ENCODE data around the gene BAIAP3.

The BAIAP3 gene

GRCh38 chr16:1351582-1352362, 18.3 kb downstream of the BAIAP3 start, which contains the start of the genes GNPTG and TSR3:
Gene GNPTG, plus strand, starts transcription at chr16:1351931. Its CDS starts 35 bp downstream, at chr16:1351966.
Gene TSR3, minus strand, starts transcription at chr16:1351878. Its CDS starts 74 bp downstream, at chr16:1351804.
- H3K27me3 Mint-ChIP-seq = no peaks in the 10 kb centered on the region
- peak within 1 kb of the TSS; percentile 93 for H3K4me3 Mint-ChIP-seq
- H3K4me1 Mint-ChIP-seq (ENCODE audit: low read depth) = peaks cover 28% of the 10 kb centered on the region
- H3K36me3 Mint-ChIP-seq = no peaks in the 10 kb centered on the region
- H3K27ac Mint-ChIP-seq = peak within 1 kb of the TSS; percentile 86
- no peaks in the 10 kb centered on the region for H3K9me3 Mint-ChIP-seq (ENCODE audit: low read depth)

DNA sequence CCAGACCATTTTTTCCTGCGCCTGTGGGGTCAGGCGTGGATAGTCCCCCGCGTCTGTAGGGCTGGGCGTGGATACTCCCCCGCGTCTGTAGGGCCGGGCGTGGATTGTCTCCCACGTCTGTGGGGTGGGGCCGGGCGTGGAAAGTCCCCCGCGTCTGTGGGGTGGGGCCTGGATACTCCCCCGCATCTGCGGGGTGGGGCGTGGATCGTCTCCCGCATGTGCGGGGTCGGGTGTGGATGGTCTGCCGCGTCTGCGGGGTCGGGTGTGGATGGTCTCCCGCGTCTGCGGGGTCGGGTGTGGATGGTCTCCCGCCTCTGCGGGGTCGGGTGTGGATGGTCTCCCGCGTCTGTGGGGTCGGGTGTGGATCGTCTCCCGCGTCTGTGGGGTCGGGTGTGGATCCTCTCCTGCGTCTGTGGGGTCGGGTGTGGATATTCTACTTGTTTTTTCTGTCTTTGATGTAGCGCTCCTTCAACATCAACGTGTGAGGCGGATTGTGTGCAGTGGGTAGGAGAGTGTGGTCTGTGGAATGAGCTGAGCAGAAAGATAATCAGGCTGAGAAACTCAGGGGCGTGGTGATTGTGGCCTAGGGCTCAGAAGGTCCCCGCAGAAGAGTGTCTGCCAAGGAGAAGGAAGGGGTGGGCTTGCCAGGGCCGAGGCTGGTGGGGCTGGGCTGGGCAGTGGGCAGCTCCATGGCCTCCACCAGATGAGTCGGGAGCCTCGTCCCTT, 21.5 kb downstream of the BAIAP3 start:
- H3K4me3 Mint-ChIP-seq = peak overlapping the region; percentile 3
- no peaks in the 10 kb centered on the region for H3K27me3 Mint-ChIP-seq
- H3K27ac Mint-ChIP-seq = no peak overlapping the region
- H3K4me1 Mint-ChIP-seq (ENCODE audit: low read depth) = peaks cover 28% of the 10 kb centered on the region
- no peaks in the 10 kb centered on the region for H3K9me3 Mint-ChIP-seq (ENCODE audit: low read depth)
- no peaks in the 10 kb centered on the region for H3K36me3 Mint-ChIP-seq

GRCh38 chr16:1355591-1355990, 22.1 kb downstream of the BAIAP3 start:
- Mint-ChIP-seq H3K9me3 (ENCODE audit: low read depth) (no peaks in the 10 kb centered on the region), H3K27me3 (no peaks in the 10 kb centered on the region), H3K36me3 (no peaks in the 10 kb centered on the region), H3K4me3 (no peak overlapping the region), H3K27ac (no peak overlapping the region), H3K4me1 (ENCODE audit: low read depth) (peaks cover 23% of the 10 kb centered on the region)

DNA sequence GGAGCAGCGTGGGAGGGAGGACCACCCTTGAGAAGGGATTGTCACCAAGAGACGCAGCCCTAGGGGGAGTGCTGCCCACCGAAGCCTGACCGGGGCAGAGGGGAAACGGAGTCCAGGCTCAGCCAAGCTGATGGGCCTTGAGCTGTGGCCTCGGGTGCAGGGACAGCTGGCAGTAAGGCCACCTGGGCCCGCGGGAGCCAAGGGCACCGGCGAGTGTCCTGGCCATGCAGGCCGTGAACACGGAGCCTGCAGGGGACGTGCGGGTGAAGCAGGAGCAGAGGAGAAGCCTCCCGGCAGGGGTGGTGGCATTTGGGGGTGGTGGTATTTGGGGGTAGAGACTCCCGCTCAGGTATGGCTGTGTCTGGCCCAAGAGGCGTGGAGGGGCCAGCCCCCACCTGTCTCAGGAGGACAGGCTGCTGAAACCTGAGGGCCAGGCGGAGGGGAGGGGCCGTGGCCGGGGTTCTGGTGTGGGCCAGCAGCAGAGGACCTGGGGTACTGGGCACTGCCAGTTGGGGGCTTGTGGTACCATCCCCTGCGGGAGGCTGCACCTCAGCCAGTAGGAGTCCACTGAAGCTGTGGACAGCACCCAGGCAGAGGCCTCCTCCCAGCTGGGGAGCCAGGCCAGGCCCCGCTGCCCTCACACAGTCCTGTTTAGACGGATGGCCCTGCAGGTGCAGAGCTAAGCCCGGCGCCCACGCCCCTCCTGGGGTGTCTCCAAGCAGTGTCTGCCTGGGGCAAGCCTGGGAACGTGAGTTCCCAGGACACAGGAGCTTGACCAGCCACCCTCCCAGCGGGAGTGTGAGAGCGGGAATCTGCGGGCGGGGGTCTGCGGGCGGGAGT, 22.8 kb downstream of the BAIAP3 start:
- H3K36me3 Mint-ChIP-seq = no peaks in the 10 kb centered on the region
- no peak overlapping the region for H3K4me3 Mint-ChIP-seq
- no peaks in the 10 kb centered on the region for H3K27me3 Mint-ChIP-seq
- H3K9me3 Mint-ChIP-seq (ENCODE audit: low read depth) = no peaks in the 10 kb centered on the region
- peak overlapping the region; percentile 34 for H3K27ac Mint-ChIP-seq
- H3K4me1 Mint-ChIP-seq (ENCODE audit: low read depth) = peaks cover 23% of the 10 kb centered on the region

DNA sequence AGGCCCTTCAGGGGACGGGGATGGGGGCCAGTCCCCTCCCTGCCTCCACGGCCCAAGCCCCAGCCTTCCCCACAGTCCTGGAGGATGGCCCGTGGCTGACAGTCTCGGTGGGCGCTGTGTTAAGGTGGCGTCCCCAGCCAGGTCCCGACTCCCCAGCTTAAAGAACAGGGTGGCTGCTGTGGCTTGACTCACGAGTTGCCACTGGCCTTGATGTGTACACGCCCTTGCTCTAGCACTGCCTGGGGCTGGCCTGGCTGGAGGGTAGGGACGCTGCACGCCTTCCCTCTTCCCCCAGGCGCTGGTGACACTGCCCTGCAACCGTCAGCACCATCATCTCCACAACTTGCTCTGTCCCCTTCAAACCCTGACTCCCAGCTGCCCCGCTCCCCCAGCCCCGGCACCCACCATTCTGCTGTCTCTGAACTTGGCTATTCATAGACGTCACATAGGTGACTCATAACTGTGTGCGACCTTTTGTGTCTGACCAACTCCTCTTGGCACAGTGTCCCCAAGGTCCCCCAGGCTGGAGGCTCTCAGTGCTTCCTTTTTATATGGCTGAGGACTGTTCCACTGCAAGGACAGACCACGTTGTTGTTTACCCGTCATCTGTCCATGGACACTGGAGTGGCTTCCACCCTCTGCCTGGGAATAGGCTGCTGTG, 24.6 kb downstream of the BAIAP3 start:
- H3K27ac Mint-ChIP-seq = peak overlapping the region; percentile 70
- H3K36me3 Mint-ChIP-seq = no peaks in the 10 kb centered on the region
- H3K4me3 Mint-ChIP-seq = no peak overlapping the region

GRCh38 chr16:1361685-1362360, 28.4 kb downstream of the BAIAP3 start:
- H3K4me3 Mint-ChIP-seq = no peak overlapping the region
- H3K9me3 Mint-ChIP-seq (ENCODE audit: low read depth) = no peaks in the 10 kb centered on the region
- no peaks in the 10 kb centered on the region for H3K27me3 Mint-ChIP-seq
- H3K36me3 Mint-ChIP-seq = no peaks in the 10 kb centered on the region
- H3K27ac Mint-ChIP-seq = no peak overlapping the region
- peaks cover 2% of the 10 kb centered on the region for H3K4me1 Mint-ChIP-seq (ENCODE audit: low read depth)

More for the DNA sequence above, 24.6 kb downstream of the BAIAP3 start:
- Mint-ChIP-seq H3K4me1 (ENCODE audit: low read depth) (peaks cover 16% of the 10 kb centered on the region), H3K9me3 (ENCODE audit: low read depth) (no peaks in the 10 kb centered on the region), H3K27me3 (no peaks in the 10 kb centered on the region)

- H3K36me3 Mint-ChIP-seq = no peaks in the 10 kb centered on the region
- H3K9me3 Mint-ChIP-seq (ENCODE audit: low read depth) = no peaks in the 10 kb centered on the region
- H3K27ac Mint-ChIP-seq = no peak overlapping the region
- H3K4me3 Mint-ChIP-seq = no peak overlapping the region
- H3K4me1 Mint-ChIP-seq (ENCODE audit: low read depth) = peaks cover 2% of the 10 kb centered on the region
- H3K27me3 Mint-ChIP-seq = no peaks in the 10 kb centered on the region
Measured at GRCh38 chr16:1362807-1363206, 29.4 kb downstream of the BAIAP3 start.

- no peak overlapping the region for H3K4me3 Mint-ChIP-seq
- H3K36me3 Mint-ChIP-seq = no peaks in the 10 kb centered on the region
- peak overlapping the region; percentile 16 for H3K27ac Mint-ChIP-seq
Measured at GRCh38 chr16:1363501-1364041, 30.1 kb downstream of the BAIAP3 start.

DNA sequence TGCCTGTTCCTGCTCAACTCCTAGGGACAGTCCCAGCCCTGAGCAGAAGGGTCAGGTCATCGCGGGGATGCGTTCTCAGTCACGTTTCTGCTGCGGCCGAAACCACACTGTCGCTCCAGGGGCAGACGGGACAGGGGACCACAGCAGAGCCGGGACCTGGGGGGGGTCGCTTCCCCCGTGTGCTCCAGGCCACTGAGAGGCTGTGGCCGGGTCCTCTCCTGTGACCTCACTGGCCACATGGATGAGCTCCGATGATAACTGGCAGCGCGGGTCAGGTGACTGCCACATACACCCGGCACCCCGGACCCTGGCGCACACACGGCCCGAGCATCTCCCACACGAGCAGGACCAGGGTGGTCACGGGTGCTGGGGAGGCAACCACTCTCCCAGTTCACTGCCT, 31.1 kb downstream of the BAIAP3 start:
- no peaks in the 10 kb centered on the region for H3K36me3 Mint-ChIP-seq
- no peak overlapping the region for H3K27ac Mint-ChIP-seq

More at GRCh38 chr16:1363501-1364041, 30.1 kb downstream of the BAIAP3 start:
- H3K27me3 Mint-ChIP-seq = no peaks in the 10 kb centered on the region
- H3K9me3 Mint-ChIP-seq (ENCODE audit: low read depth) = no peaks in the 10 kb centered on the region
- H3K4me1 Mint-ChIP-seq (ENCODE audit: low read depth) = peaks cover 2% of the 10 kb centered on the region

DNA sequence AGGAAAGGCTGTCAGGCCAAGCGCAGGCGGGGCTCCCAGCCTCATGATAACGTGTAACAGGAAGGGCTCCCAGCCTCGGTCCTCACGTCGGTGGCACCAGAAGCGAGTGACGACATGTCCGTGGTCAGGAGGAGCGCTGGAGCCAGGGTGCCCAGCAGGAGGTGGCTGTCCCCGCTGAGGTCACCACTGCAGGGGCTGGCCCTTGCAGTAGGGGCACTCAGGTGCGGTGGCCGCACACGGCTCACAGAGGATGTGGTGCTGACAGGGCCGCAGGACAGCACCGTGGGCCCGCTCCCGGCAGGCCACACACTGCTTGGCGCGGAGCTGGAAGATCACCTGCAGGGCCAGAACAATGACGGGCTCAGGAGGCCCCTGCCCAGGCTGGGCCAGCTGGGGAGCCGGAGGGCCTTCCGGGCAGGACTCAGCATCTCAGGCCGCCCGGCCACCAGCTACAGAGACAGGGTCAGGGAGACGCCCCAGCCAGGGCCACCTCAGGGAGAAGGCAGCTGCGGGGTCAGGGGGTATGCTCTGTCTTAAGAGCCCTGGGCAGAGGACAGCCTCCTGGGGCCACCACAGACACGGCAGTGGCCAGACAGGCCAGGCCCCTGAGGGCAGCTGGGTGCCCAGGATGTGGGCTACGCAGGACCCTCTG, 32.7 kb downstream of the BAIAP3 start:
- Mint-ChIP-seq H3K4me1 (ENCODE audit: low read depth) (peaks cover 2% of the 10 kb centered on the region), H3K4me3 (no peak overlapping the region), H3K36me3 (no peaks in the 10 kb centered on the region), H3K9me3 (ENCODE audit: low read depth) (no peaks in the 10 kb centered on the region), H3K27me3 (no peaks in the 10 kb centered on the region), H3K27ac (no peak overlapping the region)

More for the DNA sequence above, 31.1 kb downstream of the BAIAP3 start:
- Mint-ChIP-seq H3K4me1 (ENCODE audit: low read depth) (peaks cover 2% of the 10 kb centered on the region), H3K27me3 (no peaks in the 10 kb centered on the region), H3K4me3 (no peak overlapping the region), H3K9me3 (ENCODE audit: low read depth) (no peaks in the 10 kb centered on the region)

GRCh38 chr16:1366712-1367299, 33.4 kb downstream of the BAIAP3 start:
- Mint-ChIP-seq H3K4me1 (ENCODE audit: low read depth) (peaks cover 2% of the 10 kb centered on the region), H3K27ac (no peak overlapping the region), H3K36me3 (no peaks in the 10 kb centered on the region), H3K4me3 (no peak overlapping the region), H3K9me3 (ENCODE audit: low read depth) (no peaks in the 10 kb centered on the region), H3K27me3 (no peaks in the 10 kb centered on the region)

DNA sequence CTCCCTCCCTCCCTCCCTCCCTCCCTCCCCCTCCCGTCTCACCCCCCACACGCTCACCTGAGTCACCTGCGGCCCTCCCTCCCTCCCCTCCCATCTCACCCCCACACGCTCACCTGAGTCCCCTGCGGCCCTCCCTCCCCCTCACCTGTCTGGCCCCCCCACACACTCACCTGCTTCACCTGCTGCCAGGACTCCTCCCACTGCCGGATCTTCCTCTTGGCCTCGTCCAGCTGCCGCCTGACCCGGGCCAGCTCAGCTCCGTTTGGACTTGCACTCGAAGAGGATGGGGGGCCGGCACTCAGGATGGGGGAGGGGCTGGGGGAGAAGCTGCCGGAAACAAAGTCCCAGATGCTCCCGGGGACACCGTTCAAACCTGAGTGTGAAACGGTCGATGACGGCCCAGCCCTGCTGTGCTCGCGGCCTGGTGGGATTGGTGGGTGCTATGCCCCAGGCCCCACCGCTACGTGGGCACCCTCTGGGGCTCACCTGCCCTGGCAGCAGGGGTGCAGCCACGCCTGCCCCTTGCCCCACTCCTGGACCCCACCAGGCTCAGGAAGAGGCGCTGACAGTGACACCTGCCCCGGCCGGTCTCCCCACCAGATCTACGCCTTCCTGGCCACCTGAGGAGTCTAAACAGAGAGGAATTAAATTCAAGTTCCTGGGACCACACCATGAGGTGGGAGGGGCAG, 34.2 kb downstream of the BAIAP3 start:
- H3K27me3 Mint-ChIP-seq = no peaks in the 10 kb centered on the region
- no peaks in the 10 kb centered on the region for H3K9me3 Mint-ChIP-seq (ENCODE audit: low read depth)
- no peak overlapping the region for H3K4me3 Mint-ChIP-seq
- peaks cover 2% of the 10 kb centered on the region for H3K4me1 Mint-ChIP-seq (ENCODE audit: low read depth)
- no peaks in the 10 kb centered on the region for H3K36me3 Mint-ChIP-seq
- H3K27ac Mint-ChIP-seq = no peak overlapping the region
